GM21723 (cell line): ENCODE data around the gene EPHB1.

Experiments used
- ATAC-seq: cut with Tn5 transposase; IDR thresholded peaks from one replicate; pipeline ENCODE4 v1.9.1; 2021; ENCODE audit warnings: mild to moderate bottlenecking, moderate library complexity; ENCODE audit not compliant: unreplicated experiment

The EPHB1 gene

DNA sequence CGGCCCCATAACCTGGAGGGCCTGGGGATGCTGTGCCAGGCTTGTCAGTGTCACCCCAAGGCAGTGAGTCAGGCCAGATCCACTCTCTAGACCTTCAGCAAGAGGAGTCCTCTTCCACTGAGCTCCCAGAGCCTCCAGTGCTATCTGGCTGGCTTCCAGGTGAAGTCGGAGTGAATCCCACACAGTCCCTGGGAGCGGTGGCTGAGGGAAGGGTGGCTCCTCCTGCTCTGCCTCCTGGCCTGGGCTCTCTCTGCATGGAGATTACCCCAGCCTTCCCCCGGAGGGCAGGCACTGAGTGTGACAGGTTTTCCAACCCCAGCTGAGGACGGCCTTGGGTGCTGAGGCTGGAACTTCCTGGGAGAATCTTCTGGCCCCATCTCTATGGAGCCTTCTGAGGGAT lies 82.7 kb downstream of the EPHB1 start:
- ATAC-seq, result no peak

DNA sequence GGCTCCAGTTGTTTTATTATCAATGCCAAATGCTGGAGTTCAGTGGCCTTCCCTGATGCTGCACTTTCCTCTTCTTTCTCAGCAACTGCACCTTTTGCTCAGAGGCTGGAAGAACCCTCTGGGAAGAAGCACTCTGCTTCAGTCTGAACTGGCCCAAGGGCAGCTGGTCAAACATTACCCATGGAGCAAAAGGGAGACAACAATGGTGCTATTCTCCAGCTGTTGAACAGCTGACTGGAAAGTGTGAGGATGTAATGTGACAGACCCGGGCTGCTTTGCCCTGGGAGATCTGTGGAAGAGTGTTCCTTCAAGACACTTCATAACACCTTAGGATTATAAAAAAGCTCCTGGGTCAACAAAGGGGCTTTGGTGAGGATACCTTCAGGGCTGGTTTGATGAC lies 84.9 kb downstream of the EPHB1 start:
- ATAC-seq, result no peak

- no peak for ATAC-seq
Measured at GRCh38 chr3:134880431-134880830, 85.4 kb downstream of the EPHB1 start.

- ATAC-seq, result no peak
Measured at GRCh38 chr3:134881305-134881704, 86.2 kb downstream of the EPHB1 start.

GRCh38 chr3:134883697-134884385 lies 88.8 kb downstream of the EPHB1 start:
- ATAC-seq, result no peak

DNA sequence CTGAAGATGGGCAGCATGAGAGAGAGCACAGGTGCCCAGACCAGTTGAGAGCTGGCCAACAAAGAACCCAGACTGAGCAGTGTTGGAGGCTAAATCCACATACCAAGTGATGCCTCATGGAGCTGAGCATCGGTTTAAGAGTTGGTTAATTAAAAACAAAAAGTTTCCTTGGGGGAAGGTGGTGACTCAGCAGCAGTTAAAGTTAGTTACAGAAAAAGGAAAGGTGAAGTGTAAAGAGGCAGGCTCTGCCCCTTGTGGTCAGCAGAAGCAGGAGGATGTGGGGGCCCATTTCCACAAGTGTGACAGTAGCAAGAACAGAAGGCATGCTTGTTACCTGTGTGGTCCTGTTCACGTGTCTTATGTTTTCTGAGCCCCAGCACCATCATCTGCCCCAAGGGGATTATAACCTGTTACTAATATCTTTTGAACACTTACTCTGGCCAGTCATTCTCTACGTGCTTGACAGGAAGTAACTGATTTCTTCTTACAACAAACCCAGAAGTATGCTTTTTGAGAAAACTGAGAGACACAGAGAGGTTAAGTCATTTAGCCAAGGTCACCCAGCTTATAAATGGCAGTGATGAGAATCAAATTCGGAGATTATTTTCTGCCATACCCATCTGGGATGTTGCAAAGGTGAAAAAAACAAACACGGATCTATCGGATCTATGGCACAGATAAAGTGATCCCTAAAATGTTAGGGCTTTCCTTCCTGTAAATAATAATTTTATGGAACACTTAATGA lies 91.0 kb downstream of the EPHB1 start:
- ATAC-seq, result peak; percentile 89

- ATAC-seq, result no peak
Measured at GRCh38 chr3:134886991-134887390, 91.9 kb downstream of the EPHB1 start.

DNA sequence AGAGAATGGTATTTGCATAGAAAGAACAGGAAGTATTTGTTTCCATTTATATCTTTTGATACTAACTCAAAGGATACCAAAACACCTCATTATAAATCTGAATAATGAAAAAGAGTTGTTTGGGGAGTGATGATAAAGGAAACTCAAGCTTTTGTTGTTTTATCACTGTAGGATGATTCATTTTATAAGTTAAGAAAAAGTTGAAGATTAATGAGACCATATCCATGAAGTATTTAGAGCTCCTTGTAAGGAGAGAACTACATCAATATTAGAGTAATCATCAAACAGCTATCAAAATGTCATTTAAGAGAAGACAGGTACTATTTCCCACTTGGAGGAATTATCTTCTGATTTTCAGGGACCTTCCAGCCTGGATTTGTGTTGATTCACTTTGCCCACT lies 92.5 kb downstream of the EPHB1 start:
- no peak for ATAC-seq

DNA sequence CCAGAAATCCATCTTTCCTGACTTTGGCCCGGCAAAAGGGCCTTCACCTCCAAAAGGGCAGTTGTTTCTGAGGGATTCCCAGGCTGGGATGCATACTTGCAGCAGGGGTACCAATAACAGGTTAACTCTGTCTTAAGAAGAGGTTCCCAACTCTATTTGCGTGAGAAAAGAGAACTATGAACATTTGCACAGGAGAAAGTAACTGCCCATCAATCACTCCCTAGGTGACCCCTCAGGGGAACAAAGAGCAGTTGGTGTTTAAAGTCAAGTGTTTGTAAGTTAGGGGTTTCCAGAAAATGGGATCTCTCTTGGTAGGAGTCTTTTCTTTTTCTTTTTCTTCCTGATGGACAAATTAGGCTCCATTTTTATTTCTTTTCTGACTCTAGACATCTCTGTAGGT lies 97.3 kb downstream of the EPHB1 start:
- ATAC-seq, result no peak

- no peak for ATAC-seq
Measured at GRCh38 chr3:134892761-134893160, 97.7 kb downstream of the EPHB1 start.

- ATAC-seq, result no peak
Measured at GRCh38 chr3:134894533-134894932, 99.5 kb downstream of the EPHB1 start.

- ATAC-seq, result no peak
Measured at GRCh38 chr3:134895181-134895580, 100.1 kb downstream of the EPHB1 start.

- ATAC-seq, result no peak
Measured at GRCh38 chr3:134896141-134896540, 101.1 kb downstream of the EPHB1 start.

- ATAC-seq, result no peak
Measured at GRCh38 chr3:134896696-134897095, 101.6 kb downstream of the EPHB1 start.

DNA sequence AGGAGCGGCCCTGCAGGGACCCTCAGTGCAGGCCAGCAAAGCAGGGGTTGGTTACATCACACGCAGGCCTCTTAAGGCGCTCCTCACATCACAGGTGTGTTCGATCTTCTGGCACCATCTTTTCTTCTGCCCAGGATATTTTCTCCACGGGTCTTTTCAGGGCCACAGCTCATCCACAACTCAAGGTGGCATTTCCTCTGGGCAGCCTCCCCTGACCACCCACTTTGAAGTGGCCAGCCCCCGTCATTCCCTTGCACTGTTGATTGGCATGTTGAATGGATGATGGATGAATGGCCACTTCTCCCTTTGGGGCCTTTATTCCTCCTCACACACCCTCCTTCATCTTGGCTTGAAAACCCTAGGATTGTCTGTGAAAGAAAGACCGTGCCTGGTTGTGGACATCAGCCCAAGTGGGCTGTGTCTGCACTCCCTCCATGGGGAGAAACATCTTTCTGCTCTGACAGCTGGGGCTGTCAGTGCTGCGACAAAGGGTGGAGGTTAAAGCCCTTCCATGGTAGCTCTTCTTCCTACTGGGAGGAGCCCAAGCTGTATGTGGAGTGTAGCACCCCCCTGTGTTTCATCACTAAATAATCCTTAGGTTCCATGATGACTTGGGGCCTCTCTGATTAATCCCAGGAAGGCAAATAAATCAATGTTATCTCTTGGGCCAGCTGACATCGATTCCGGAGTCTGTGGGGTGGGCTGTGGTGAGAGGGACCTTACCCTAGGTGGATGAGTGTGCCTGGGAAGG lies 102.5 kb downstream of the EPHB1 start:
- no peak for ATAC-seq

- no peak for ATAC-seq
Measured at GRCh38 chr3:134898181-134898754, 103.2 kb downstream of the EPHB1 start.

GRCh38 chr3:134899786-134900185 lies 104.7 kb downstream of the EPHB1 start:
- ATAC-seq, result no peak

- ATAC-seq, result no peak
Measured at GRCh38 chr3:134900482-134900881, 105.4 kb downstream of the EPHB1 start.

GRCh38 chr3:134901461-134901860 lies 106.4 kb downstream of the EPHB1 start:
- ATAC-seq, result no peak

- ATAC-seq, result peak; percentile 44
Measured at GRCh38 chr3:134903837-134904236, 108.8 kb downstream of the EPHB1 start.

DNA sequence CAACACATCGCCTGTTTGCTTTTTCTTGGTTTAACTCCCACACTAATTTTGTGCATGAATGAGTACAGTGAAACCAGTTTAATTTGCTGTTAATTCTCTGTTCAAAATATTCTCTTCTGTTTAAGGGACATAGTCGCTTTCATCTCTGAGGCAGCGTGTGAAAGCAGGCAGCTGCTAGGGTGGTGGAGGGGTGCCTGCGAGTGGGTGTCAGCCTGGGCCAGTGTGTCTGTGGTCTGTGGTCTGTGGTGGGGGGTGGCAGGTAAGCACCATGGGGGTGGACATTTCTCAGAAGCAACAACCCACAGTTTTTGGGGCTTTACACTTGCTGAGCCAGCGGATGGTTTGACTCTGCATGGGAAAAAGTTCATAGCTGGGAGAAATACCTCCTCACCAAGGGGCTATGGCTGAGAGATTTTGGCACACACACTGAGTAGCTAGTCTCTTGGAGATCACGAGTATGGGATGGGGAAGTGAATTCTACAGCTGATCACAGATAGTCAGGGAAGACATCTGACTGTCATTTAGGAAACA lies 109.2 kb downstream of the EPHB1 start:
- ATAC-seq, result peak; percentile 94
